ENCODE measurements around the gene FCHSD2. TPM values are rescaled to one million over a fixed set of nuclear protein-coding genes. Genes with fewer than 3 reads are reported as not detected.

FCHSD2 gene
- total RNA-seq, 2 donors from 2014 or later, result 12.1 to 20.9 TPM

- Histone ChIP-seq H3K9me3 (no peaks in the 10 kb centered on the region), H3K4me1 (no peaks in the 10 kb centered on the region), H3K36me3 (no peaks in the 10 kb centered on the region), H3K9ac (ENCODE audit: low read depth in 2 of 2, low read length in 2 of 2) (no peak overlapping the region), H3K27me3 (no peaks in the 10 kb centered on the region), H3K4me3 (no peak overlapping the region), H3K27ac (no peak overlapping the region)
- DNase-seq, result no peak
- TF ChIP-seq CTCF (IDR thresholded peaks at IDR 0.05), result no peak
- intact Hi-C loops (cut with DNase I), result no loop called here
These were observed 140.5 kb downstream of the FCHSD2 start for GRCh38 chr11:73001615-73002014.

- intact Hi-C loops (cut with DNase I), result no loop called here
- Histone ChIP-seq H3K4me3 (no peak overlapping the region), H3K9me3 (no peaks in the 10 kb centered on the region), H3K36me3 (no peaks in the 10 kb centered on the region), H3K9ac (ENCODE audit: low read depth in 2 of 2, low read length in 2 of 2) (no peak overlapping the region), H3K27ac (no peak overlapping the region), H3K4me1 (no peaks in the 10 kb centered on the region), H3K27me3 (no peaks in the 10 kb centered on the region)
- no peak for TF ChIP-seq CTCF (IDR thresholded peaks at IDR 0.05)
- DNase-seq, result no peak
These were observed 143.4 kb downstream of the FCHSD2 start for GRCh38 chr11:72998676-72999075.

GRCh38 chr11:72996959-72997358 is 145.2 kb downstream of the FCHSD2 start:
- Histone ChIP-seq H3K9ac (ENCODE audit: low read depth in 2 of 2, low read length in 2 of 2) (no peak overlapping the region), H3K27ac (no peak overlapping the region), H3K9me3 (no peaks in the 10 kb centered on the region), H3K27me3 (no peaks in the 10 kb centered on the region), H3K36me3 (no peaks in the 10 kb centered on the region), H3K4me3 (no peak overlapping the region), H3K4me1 (no peaks in the 10 kb centered on the region)
- intact Hi-C loops (cut with DNase I), result no loop called here
- TF ChIP-seq CTCF (IDR thresholded peaks at IDR 0.05), result no peak
- no peak for DNase-seq

GRCh38 chr11:72989727-72990126 is 152.4 kb downstream of the FCHSD2 start:
- H3K36me3 ChIP-seq, result no peaks in the 10 kb centered on the region
- no peak for DNase-seq
- intact Hi-C loops (cut with DNase I), result no loop called here
- no peak for TF ChIP-seq CTCF (IDR thresholded peaks at IDR 0.05)
- H3K9ac ChIP-seq (ENCODE audit: low read depth in 2 of 2, low read length in 2 of 2), result no peak overlapping the region
- no peaks in the 10 kb centered on the region for H3K4me1 ChIP-seq
- no peaks in the 10 kb centered on the region for H3K9me3 ChIP-seq
- H3K4me3 ChIP-seq, result no peak overlapping the region
- H3K27me3 ChIP-seq, result no peaks in the 10 kb centered on the region
- H3K27ac ChIP-seq, result no peak overlapping the region

GRCh38 chr11:72988821-72989220 is 153.3 kb downstream of the FCHSD2 start:
- Histone ChIP-seq H3K4me1 (no peaks in the 10 kb centered on the region), H3K9me3 (no peaks in the 10 kb centered on the region), H3K27ac (no peak overlapping the region), H3K4me3 (no peak overlapping the region), H3K9ac (ENCODE audit: low read depth in 2 of 2, low read length in 2 of 2) (no peak overlapping the region), H3K36me3 (no peaks in the 10 kb centered on the region), H3K27me3 (no peaks in the 10 kb centered on the region)
- no peak for TF ChIP-seq CTCF (IDR thresholded peaks at IDR 0.05)
- intact Hi-C loops (cut with DNase I), result no loop called here
- DNase-seq, result no peak

GRCh38 chr11:72985645-72986044 is 156.5 kb downstream of the FCHSD2 start:
- no peak for TF ChIP-seq CTCF (IDR thresholded peaks at IDR 0.05)
- Histone ChIP-seq H3K9me3 (no peaks in the 10 kb centered on the region), H3K27ac (no peak overlapping the region), H3K9ac (ENCODE audit: low read depth in 2 of 2, low read length in 2 of 2) (no peak overlapping the region), H3K4me1 (no peaks in the 10 kb centered on the region), H3K4me3 (no peak overlapping the region), H3K36me3 (no peaks in the 10 kb centered on the region), H3K27me3 (no peaks in the 10 kb centered on the region)
- DNase-seq, result no peak
- intact Hi-C loops (cut with DNase I), result no loop called here

All from colonic mucosa (tissue), 4 donors.